GM12892 (cell line): Measurements from ENCODE around the gene HOXA3.

Source experiments
- POLR2A ChIP-seq: IDR thresholded peaks from 2 replicates; pipeline ENCODE4 v1.6.1; 2011; ENCODE audit warnings: low read depth, low read length, control low read depth
- POLR2AphosphoS5 ChIP-seq: IDR thresholded peaks from 2 replicates; pipeline ENCODE4 v1.6.1; 2011; ENCODE audit warnings: low read depth, low read length, control low read depth
- TAF1 ChIP-seq: IDR thresholded peaks from 2 replicates; pipeline ENCODE4 v1.6.1; 2011; ENCODE audit warnings: low read depth, mild to moderate bottlenecking, control low read depth, low read length, borderline replicate concordance

GRCh38 chr7:27125986-27126394 is 26.4 kb downstream of the HOXA3 start:
- TF ChIP-seq POLR2A (no peak), POLR2AphosphoS5 (no peak), TAF1 (no peak)
